Aorta (tissue), 5 donors: ENCODE data around the gene ZIC5. TPM values are rescaled to one million over a fixed set of nuclear protein-coding genes. Genes with fewer than 3 reads are reported as not detected.

Source experiments
- ATAC-seq: fragments of 200-7000 bp; cut with Tn5 transposase; one replicate; pipeline ENCODE4 v1.9.1; 2022; ENCODE audit warnings: moderate library complexity; ENCODE audit not compliant: low FRiP score
- DNase-seq, 2 donors: peaks; one replicate each; pipeline ENCODE4 v3.0.0-alpha.2; 2020
- H3K27ac ChIP-seq, 2 donors: one replicate each; pipeline ENCODE4 v1.5.1; 2013; ENCODE audit warnings: low read length in 2 of 2, mild to moderate bottlenecking in 2 of 2, moderate library complexity in 2 of 2, control low read depth in 1 of 2, inconsistent platforms in 1 of 2, low read depth in 1 of 2
- H3K27me3 ChIP-seq, 2 donors: one replicate each; pipeline ENCODE4 v1.6.1; 2013; ENCODE audit warnings: control low read depth in 1 of 2, low read length in 1 of 2, mild to moderate bottlenecking in 1 of 2, moderate library complexity in 1 of 2; ENCODE audit not compliant: insufficient read depth in 2 of 2, control insufficient read depth in 1 of 2
- H3K36me3 ChIP-seq, 2 donors: one replicate each; pipeline ENCODE4 v1.6.1; 2013; ENCODE audit warnings: control low read depth in 1 of 2, low read length in 1 of 2, mild to moderate bottlenecking in 1 of 2; ENCODE audit not compliant: insufficient read depth in 2 of 2, control insufficient read depth in 1 of 2
- H3K4me1 ChIP-seq, 2 donors: one replicate each; pipeline ENCODE4 v1.6.1; 2013; ENCODE audit warnings: low read length in 2 of 2, control low read depth in 1 of 2, mild to moderate bottlenecking in 1 of 2, moderate library complexity in 1 of 2; ENCODE audit not compliant: insufficient read depth in 2 of 2, control insufficient read depth in 1 of 2
- H3K4me3 ChIP-seq, 2 donors: one replicate each; pipeline ENCODE4 v1.5.1; 2013; ENCODE audit warnings: low read length in 2 of 2, control low read depth in 1 of 2, mild to moderate bottlenecking in 1 of 2
- H3K9me3 ChIP-seq: one replicate; pipeline ENCODE4 v1.6.1; 2013; ENCODE audit warnings: mild to moderate bottlenecking, low read length; ENCODE audit not compliant: control insufficient read depth
- WGBS, 2 donors: extraction: QIAGEN DNeasy Blood & Tissue Kit; methylation state at CpG; one replicate each; pipeline ENCODE4 v1.1.7; 2013; 5-methylcytosine and 5-hydroxymethylcytosine counted together
- intact Hi-C, 2 donors: fragments of 100-400 bp; cut with DNase I; formaldehyde crosslinking; loops; one replicate each; pipeline versions ENCODE4 v1.14.2 to v1.15.0; 2022
- polyA plus RNA-seq, 2 donors: library from polyadenylated mRNA; stranded (reverse); fragments of 200-250 nt; gene quantifications; one replicate each; pipeline ENCODE4 v1.2.3, GENCODE V29; 2013
- total RNA-seq, 2 donors: library from RNA; stranded (reverse); fragmentation: NEBNext Ultra II Directional; extraction: Animal tissue kit (Norgen Biotek cat#: 25700); gene quantifications; one replicate each; pipeline ENCODE4 v1.2.1, GENCODE V29; 2021
- donor health status: healthy with polysubstance abuse.
- donor health status: Bipolar disorder and iron deficiency.
- donor health status: DM: no; HTN: no; CAD: no.
- donor health status: DM: no; HTN: no; CAD: no.
- donor health status: DM: yes; HTN: yes; CAD: no.

Gene ZIC5
- total and polyA plus RNA-seq, 4 donors = 0.13 TPM; not detected in 3

- Histone ChIP-seq H3K9me3 (no peaks in the 10 kb centered on the region), H3K27ac (no peak overlapping the region), H3K36me3 (no peaks in the 10 kb centered on the region), H3K27me3 (no peaks in the 10 kb centered on the region), H3K4me3 (no peak overlapping the region), H3K4me1 (no peaks in the 10 kb centered on the region)
- intact Hi-C loops = loop anchor here (2.0 to 10.0 kb wide), 5 partner anchors 262 to 598 kb away; no protein-coding TSS in a partner anchor
- DNase-seq (no peak), ATAC-seq (peak; percentile 82)
- WGBS, 2 donors = 40 to 43% methylated on average over 10 of the region's 10 CpGs
Observed at GRCh38 chr13:99916366-99917103, 55.0 kb downstream of the ZIC5 start.

GRCh38 chr13:99913167-99913566 lies 58.4 kb downstream of the ZIC5 start:
- Histone ChIP-seq H3K4me3 (no peak overlapping the region), H3K27ac (no peak overlapping the region), H3K4me1 (no peaks in the 10 kb centered on the region), H3K36me3 (no peaks in the 10 kb centered on the region), H3K27me3 (peaks cover 3 to 4% of the 10 kb centered on the region in 2 donors), H3K9me3 (no peaks in the 10 kb centered on the region)
- 55 to 65% methylated on average over 7 of the region's 7 CpGs for WGBS, 2 donors
- ATAC-seq = no peak
- no peak for DNase-seq
- intact Hi-C loops = loop anchor here in 1 of 2 donors (10.0 kb wide), 2 partner anchors 258 to 602 kb away; no protein-coding TSS in a partner anchor

Other genes with a start within 250 kb of the ZIC5 start
- gene ZIC2, start 10.0 kb upstream of the ZIC5 start, total RNA-seq = not detected
- gene ZIC2, start 10.0 kb upstream of the ZIC5 start, polyA plus RNA-seq = under 1 TPM in 1 of 2 donors, not detected in 1; 0.18 TPM
- 10 to 100 TPM; 25.5 to 37.4 TPM for gene PCCA, start 117.3 kb upstream of the ZIC5 start, total RNA-seq
- 10 to 100 TPM; 17.7 to 19.7 TPM for gene PCCA, start 117.3 kb upstream of the ZIC5 start, polyA plus RNA-seq